Panc1 (cell line): Measurements from ENCODE around the gene CYP4F2.

ENCODE experiments used
- CTCF ChIP-seq: fragments of 450-650 bp; IDR thresholded peaks from 2 replicates; pipeline ENCODE4 v1.5.1; 2017; ENCODE audit warnings: mild to moderate bottlenecking
- SIN3A ChIP-seq: IDR thresholded peaks from 2 replicates; pipeline ENCODE4 v1.6.1; 2012; ENCODE audit warnings: low read depth, mild to moderate bottlenecking, low read length, moderate library complexity, borderline replicate concordance; ENCODE audit not compliant: insufficient read depth
- TF ChIP-seq, protein P1 (sequence below), 2 experiments: IDR thresholded peaks; 2 replicates each; pipeline ENCODE4 v1.6.1; 2011 to 2012; ENCODE audit warnings: low read depth in 2 of 2, control low read depth in 1 of 2, low read length in 1 of 2, mild to moderate bottlenecking in 1 of 2, moderate library complexity in 1 of 2; ENCODE audit not compliant: insufficient read depth in 1 of 2

DNA sequence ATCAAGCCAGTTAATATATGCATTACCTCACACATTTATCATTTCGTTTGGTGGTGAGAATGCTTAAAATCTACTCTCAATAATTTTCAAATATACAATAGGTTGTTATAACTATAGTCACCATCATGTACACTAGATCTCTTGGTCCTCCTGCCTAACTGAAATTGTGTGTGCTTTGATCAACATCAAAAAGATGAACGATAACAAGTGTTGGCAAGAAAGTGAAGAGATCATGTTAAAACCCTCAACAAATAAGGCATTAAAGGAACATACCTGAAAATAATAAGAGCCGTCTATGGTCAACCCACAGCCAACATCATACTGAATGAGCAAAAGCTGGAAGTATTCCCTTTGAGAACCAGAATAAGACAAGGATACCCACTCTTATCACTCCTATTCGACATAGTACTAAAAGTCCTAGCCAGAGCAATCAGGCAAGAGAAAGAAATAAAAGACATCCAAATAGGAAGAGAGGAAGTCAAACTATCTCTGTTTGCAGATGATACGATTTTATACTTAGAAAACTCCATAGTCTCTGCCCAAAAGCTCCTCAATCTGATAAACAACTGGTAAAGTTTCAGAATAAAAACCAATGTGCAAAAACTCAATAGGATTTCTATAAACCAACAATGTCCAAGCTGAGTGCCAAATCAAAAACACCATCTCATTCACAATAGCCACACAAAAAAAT is 54.5 kb downstream of the CYP4F2 start:
- TF ChIP-seq SIN3A (no peak), CTCF (no peak)
- TF ChIP-seq, protein P1, sequence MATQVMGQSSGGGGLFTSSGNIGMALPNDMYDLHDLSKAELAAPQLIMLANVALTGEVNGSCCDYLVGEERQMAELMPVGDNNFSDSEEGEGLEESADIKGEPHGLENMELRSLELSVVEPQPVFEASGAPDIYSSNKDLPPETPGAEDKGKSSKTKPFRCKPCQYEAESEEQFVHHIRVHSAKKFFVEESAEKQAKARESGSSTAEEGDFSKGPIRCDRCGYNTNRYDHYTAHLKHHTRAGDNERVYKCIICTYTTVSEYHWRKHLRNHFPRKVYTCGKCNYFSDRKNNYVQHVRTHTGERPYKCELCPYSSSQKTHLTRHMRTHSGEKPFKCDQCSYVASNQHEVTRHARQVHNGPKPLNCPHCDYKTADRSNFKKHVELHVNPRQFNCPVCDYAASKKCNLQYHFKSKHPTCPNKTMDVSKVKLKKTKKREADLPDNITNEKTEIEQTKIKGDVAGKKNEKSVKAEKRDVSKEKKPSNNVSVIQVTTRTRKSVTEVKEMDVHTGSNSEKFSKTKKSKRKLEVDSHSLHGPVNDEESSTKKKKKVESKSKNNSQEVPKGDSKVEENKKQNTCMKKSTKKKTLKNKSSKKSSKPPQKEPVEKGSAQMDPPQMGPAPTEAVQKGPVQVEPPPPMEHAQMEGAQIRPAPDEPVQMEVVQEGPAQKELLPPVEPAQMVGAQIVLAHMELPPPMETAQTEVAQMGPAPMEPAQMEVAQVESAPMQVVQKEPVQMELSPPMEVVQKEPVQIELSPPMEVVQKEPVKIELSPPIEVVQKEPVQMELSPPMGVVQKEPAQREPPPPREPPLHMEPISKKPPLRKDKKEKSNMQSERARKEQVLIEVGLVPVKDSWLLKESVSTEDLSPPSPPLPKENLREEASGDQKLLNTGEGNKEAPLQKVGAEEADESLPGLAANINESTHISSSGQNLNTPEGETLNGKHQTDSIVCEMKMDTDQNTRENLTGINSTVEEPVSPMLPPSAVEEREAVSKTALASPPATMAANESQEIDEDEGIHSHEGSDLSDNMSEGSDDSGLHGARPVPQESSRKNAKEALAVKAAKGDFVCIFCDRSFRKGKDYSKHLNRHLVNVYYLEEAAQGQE (IDR thresholded peaks at IDR 0.05; ENCODE audit: insufficient read depth in 1 of 2, low read depth in 2 of 2, low read length in 1 of 2): no peak
